DMS114 treated with DMSO at 0.1 percent for 48 hours (cell line): Measurements from ENCODE around the gene RNPEPL1.

Experiments
- DNase-seq: peaks from one replicate; lab custom pipeline; 2025; ENCODE audit not compliant: unreplicated experiment; lab: John Stamatoyannopoulos, UW

The RNPEPL1 gene

GRCh38 chr2:240623531-240624010 is 55.3 kb downstream of the RNPEPL1 start:
- DNase-seq = no peak

- DNase-seq = no peak
Observed at GRCh38 chr2:240624011-240624949, 56.0 kb downstream of the RNPEPL1 start.

- no peak for DNase-seq
Observed at GRCh38 chr2:240624950-240625621, 56.8 kb downstream of the RNPEPL1 start, which contains the start of gene GPR35. GPR35 (plus strand) TSS chr2:240625480; CDS start chr2:240629953, 4,473 bp downstream.

GRCh38 chr2:240626531-240627300 is 58.4 kb downstream of the RNPEPL1 start:
- DNase-seq = no peak

GRCh38 chr2:240627736-240628506 is 59.6 kb downstream of the RNPEPL1 start:
- DNase-seq = no peak

- no peak for DNase-seq
Observed at GRCh38 chr2:240628507-240628807, 60.2 kb downstream of the RNPEPL1 start.

- DNase-seq = no peak
Observed at GRCh38 chr2:240628808-240629618, 60.7 kb downstream of the RNPEPL1 start.

GRCh38 chr2:240629619-240629967 is 61.3 kb downstream of the RNPEPL1 start:
- no peak for DNase-seq

GRCh38 chr2:240629968-240630770 is 61.9 kb downstream of the RNPEPL1 start:
- no peak for DNase-seq
